WTC11 (cell line): ENCODE results near the gene SORCS2.

Experiments used
- CREB1 ChIP-seq: sonication (generic); formaldehyde crosslinking; IDR thresholded peaks from 2 replicates; pipeline ENCODE4 v1.8.0; 2023; ENCODE audit warnings: mild to moderate bottlenecking, missing genetic modification reagents
- HMGA2 ChIP-seq: fragments of 250-450 bp; sonication (Bioruptor Pico); IDR thresholded peaks from 2 replicates; pipeline ENCODE4 v1.4.0; 2021; ENCODE audit warnings: mild to moderate bottlenecking, moderate library complexity
- NR3C1 ChIP-seq: sonication (generic); formaldehyde crosslinking; conservative IDR thresholded peaks from 2 replicates; pipeline ENCODE4 v1.8.1; 2023; ENCODE audit warnings: low read depth, mild to moderate bottlenecking, missing genetic modification reagents
- SP1 ChIP-seq: sonication (generic); formaldehyde crosslinking; conservative IDR thresholded peaks from 2 replicates; pipeline ENCODE4 v1.8.1; 2022; ENCODE audit warnings: missing genetic modification reagents
- ZBTB21 ChIP-seq: sonication (generic); formaldehyde crosslinking; IDR thresholded peaks from 2 replicates; pipeline ENCODE4 v1.8.1; 2023; ENCODE audit warnings: mild to moderate bottlenecking, missing genetic modification reagents, borderline replicate concordance
- TF ChIP-seq, protein P1 (sequence below): fragments of 200-600 bp; IDR thresholded peaks from 2 replicates; pipeline ENCODE4 v1.8.0; 2022; ENCODE audit warnings: antibody characterized with exemption

DNA sequence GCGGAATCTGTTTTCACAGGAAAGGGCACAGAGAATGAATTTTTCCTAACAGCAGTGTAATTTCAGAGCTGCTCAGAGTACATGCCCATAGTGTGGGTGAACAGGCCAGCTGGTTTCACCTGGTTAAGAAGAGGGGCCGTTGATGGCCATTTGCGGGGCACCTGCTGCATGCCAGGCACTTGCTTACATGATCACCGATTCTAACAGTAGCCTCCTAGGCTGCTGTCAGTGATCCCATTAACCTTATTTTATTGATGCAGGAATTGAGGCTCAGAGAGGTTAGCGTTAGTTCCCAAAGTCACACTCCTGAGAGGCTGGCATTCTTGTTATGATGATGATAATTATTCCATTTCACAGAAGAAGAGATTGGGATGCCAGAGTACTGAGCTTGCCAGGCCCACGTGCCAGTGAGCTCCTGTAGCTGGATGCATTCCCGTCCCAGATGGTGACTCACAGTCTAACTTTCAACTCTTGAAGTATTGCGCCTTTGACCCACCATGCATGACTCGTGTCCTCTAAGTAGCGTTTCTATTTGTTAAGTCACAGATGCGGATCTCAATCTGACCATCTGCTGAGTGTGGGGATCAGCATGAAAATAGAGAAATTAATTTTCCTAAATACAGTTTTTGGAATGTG lies 165.9 kb downstream of the SORCS2 start:
- TF ChIP-seq SP1 (CRISPR knock-in tag) (no peak), NR3C1 (no peak), HMGA2 (CRISPR knock-in tag) (no peak), CREB1 (no peak), ZBTB21 (CRISPR knock-in tag) (no peak)
- TF ChIP-seq, protein P1, sequence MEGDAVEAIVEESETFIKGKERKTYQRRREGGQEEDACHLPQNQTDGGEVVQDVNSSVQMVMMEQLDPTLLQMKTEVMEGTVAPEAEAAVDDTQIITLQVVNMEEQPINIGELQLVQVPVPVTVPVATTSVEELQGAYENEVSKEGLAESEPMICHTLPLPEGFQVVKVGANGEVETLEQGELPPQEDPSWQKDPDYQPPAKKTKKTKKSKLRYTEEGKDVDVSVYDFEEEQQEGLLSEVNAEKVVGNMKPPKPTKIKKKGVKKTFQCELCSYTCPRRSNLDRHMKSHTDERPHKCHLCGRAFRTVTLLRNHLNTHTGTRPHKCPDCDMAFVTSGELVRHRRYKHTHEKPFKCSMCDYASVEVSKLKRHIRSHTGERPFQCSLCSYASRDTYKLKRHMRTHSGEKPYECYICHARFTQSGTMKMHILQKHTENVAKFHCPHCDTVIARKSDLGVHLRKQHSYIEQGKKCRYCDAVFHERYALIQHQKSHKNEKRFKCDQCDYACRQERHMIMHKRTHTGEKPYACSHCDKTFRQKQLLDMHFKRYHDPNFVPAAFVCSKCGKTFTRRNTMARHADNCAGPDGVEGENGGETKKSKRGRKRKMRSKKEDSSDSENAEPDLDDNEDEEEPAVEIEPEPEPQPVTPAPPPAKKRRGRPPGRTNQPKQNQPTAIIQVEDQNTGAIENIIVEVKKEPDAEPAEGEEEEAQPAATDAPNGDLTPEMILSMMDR = no peak
